Colonic mucosa (tissue), 4 donors: ENCODE measurements around the gene SMS. TPM values are rescaled to one million over a fixed set of nuclear protein-coding genes. Genes with fewer than 3 reads are reported as not detected.

Experiments used
- DNase-seq: peaks from one replicate; pipeline ENCODE4 v3.0.0-alpha.2; 2020
- H3K27ac ChIP-seq: fragments of 200-600 bp; one replicate; pipeline ENCODE4 v1.8.0; 2021
- H3K27me3 ChIP-seq: fragments of 200-600 bp; one replicate; pipeline ENCODE4 v1.8.0; 2021
- H3K36me3 ChIP-seq: fragments of 200-600 bp; one replicate; pipeline ENCODE4 v1.8.0; 2021
- H3K4me1 ChIP-seq: fragments of 200-600 bp; one replicate; pipeline ENCODE4 v1.8.0; 2021; ENCODE audit warnings: mild to moderate bottlenecking
- H3K4me3 ChIP-seq: fragments of 200-600 bp; one replicate; pipeline ENCODE4 v1.8.0; 2021
- H3K9ac ChIP-seq, 2 donors: one replicate each; pipeline ENCODE4 v1.7.0; 2013; ENCODE audit warnings: control low read depth in 2 of 2, low read depth in 2 of 2, low read length in 2 of 2
- H3K9me3 ChIP-seq: fragments of 200-600 bp; one replicate; pipeline ENCODE4 v1.8.0; 2021
- CTCF ChIP-seq: fragments of 200-600 bp; IDR thresholded peaks from one replicate; pipeline ENCODE4 v1.8.0; 2022; ENCODE audit warnings: antibody characterized with exemption, mild to moderate bottlenecking
- intact Hi-C: fragments of 100-400 bp; cut with DNase I; formaldehyde crosslinking; loops from one replicate; pipeline ENCODE4 v1.14.1; 2022
- total RNA-seq, 2 donors: library from RNA; stranded (reverse); fragmentation: NEBNext Ultra II Directional in 1 of 2; extraction: Animal tissue kit (Norgen Biotek cat#: 25700) in 1 of 2; gene quantifications; one replicate each; pipeline ENCODE4 v1.2.1, GENCODE V29; 2021
- donor health status: healthy.
- donor health status: DM: no; HTN: no; CAD: no.
- donor health status: DM: no; HTN: no; CAD: no.

The SMS gene
- total RNA-seq, 2 donors from 2014 or later: 73.7 to 100 TPM

GRCh38 chrX:21982311-21982710 is 41.8 kb downstream of the SMS start:
- no peaks in the 10 kb centered on the region for H3K9me3 ChIP-seq
- no peaks in the 10 kb centered on the region for H3K4me1 ChIP-seq
- no peaks in the 10 kb centered on the region for H3K36me3 ChIP-seq
- no peaks in the 10 kb centered on the region for H3K27me3 ChIP-seq
- H3K4me3 ChIP-seq: no peak overlapping the region
- no peak for DNase-seq
- no peak for TF ChIP-seq CTCF
- no peak overlapping the region for H3K9ac ChIP-seq
- no peak overlapping the region for H3K27ac ChIP-seq
- intact Hi-C loops: no loop called here

- peak; percentile 76 for DNase-seq
- intact Hi-C loops: loop anchor here (5.0 kb wide), 1 partner anchor 207 kb away; no protein-coding TSS in a partner anchor
- no peak overlapping the region for H3K9ac ChIP-seq
- no peaks in the 10 kb centered on the region for H3K9me3 ChIP-seq
- H3K4me1 ChIP-seq: no peaks in the 10 kb centered on the region
- peak; percentile 92 for TF ChIP-seq CTCF
- no peak overlapping the region for H3K4me3 ChIP-seq
- H3K27me3 ChIP-seq: no peaks in the 10 kb centered on the region
- no peaks in the 10 kb centered on the region for H3K36me3 ChIP-seq
- no peak overlapping the region for H3K27ac ChIP-seq
Measured at GRCh38 chrX:21985332-21985777, 44.8 kb downstream of the SMS start.

GRCh38 chrX:21986596-21986995 is 46.1 kb downstream of the SMS start:
- Histone ChIP-seq H3K4me1 (no peaks in the 10 kb centered on the region), H3K4me3 (no peak overlapping the region), H3K36me3 (no peaks in the 10 kb centered on the region), H3K9me3 (no peaks in the 10 kb centered on the region), H3K27ac (no peak overlapping the region), H3K9ac (no peak overlapping the region), H3K27me3 (no peaks in the 10 kb centered on the region)
- TF ChIP-seq CTCF: no peak
- no peak for DNase-seq
- intact Hi-C loops: loop anchor here (5.0 kb wide), 1 partner anchor 206 kb away; no protein-coding TSS in a partner anchor

GRCh38 chrX:21989384-21989783 is 48.9 kb downstream of the SMS start:
- DNase-seq: no peak
- Histone ChIP-seq H3K27ac (no peak overlapping the region), H3K9me3 (no peaks in the 10 kb centered on the region), H3K36me3 (no peaks in the 10 kb centered on the region), H3K9ac (no peak overlapping the region), H3K4me1 (no peaks in the 10 kb centered on the region), H3K4me3 (no peak overlapping the region), H3K27me3 (no peaks in the 10 kb centered on the region)
- intact Hi-C loops: loop anchor here (5.0 kb wide), 1 partner anchor 203 kb away; no protein-coding TSS in a partner anchor
- TF ChIP-seq CTCF: no peak

- intact Hi-C loops: no loop called here
- no peaks in the 10 kb centered on the region for H3K9me3 ChIP-seq
- H3K4me3 ChIP-seq: no peak overlapping the region
- H3K9ac ChIP-seq: no peak overlapping the region
- H3K36me3 ChIP-seq: no peaks in the 10 kb centered on the region
- DNase-seq: no peak
- TF ChIP-seq CTCF: no peak
- H3K4me1 ChIP-seq: no peaks in the 10 kb centered on the region
- no peaks in the 10 kb centered on the region for H3K27me3 ChIP-seq
- H3K27ac ChIP-seq: no peak overlapping the region
Measured at GRCh38 chrX:21990832-21991231, 50.3 kb downstream of the SMS start.
